D721Med (cell line): ENCODE measurements around the gene PROS1.

ENCODE experiments used
- DNase-seq: peaks from one replicate; pipeline ENCODE4 v3.0.0; 2011; ENCODE audit warnings: low spot score; ENCODE audit not compliant: insufficient read length
- FAIRE-seq: peaks from 2 replicates; lab custom pipeline; 2011; peaks lifted over from hg19 to GRCh38; lab: Jason Lieb, UNC
- TF ChIP-seq, protein P1 (sequence below): IDR thresholded peaks from 2 replicates; pipeline ENCODE4 v1.5.1; 2012; ENCODE audit warnings: mild to moderate bottlenecking, control low read depth; ENCODE audit not compliant: insufficient read depth; ENCODE audit errors: missing control alignments

PROS1 gene

GRCh38 chr3:93973131-93974126, at the start of gene PROS1:
Gene PROS1, minus strand, starts transcription at chr3:93973896. Its CDS starts 147 bp downstream, at chr3:93973749.
- DNase-seq (no peak), FAIRE-seq (no peak)
- TF ChIP-seq, protein P1, sequence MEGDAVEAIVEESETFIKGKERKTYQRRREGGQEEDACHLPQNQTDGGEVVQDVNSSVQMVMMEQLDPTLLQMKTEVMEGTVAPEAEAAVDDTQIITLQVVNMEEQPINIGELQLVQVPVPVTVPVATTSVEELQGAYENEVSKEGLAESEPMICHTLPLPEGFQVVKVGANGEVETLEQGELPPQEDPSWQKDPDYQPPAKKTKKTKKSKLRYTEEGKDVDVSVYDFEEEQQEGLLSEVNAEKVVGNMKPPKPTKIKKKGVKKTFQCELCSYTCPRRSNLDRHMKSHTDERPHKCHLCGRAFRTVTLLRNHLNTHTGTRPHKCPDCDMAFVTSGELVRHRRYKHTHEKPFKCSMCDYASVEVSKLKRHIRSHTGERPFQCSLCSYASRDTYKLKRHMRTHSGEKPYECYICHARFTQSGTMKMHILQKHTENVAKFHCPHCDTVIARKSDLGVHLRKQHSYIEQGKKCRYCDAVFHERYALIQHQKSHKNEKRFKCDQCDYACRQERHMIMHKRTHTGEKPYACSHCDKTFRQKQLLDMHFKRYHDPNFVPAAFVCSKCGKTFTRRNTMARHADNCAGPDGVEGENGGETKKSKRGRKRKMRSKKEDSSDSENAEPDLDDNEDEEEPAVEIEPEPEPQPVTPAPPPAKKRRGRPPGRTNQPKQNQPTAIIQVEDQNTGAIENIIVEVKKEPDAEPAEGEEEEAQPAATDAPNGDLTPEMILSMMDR, result peak; percentile 7

GRCh38 chr3:94020293-94020692, 46.6 kb upstream of the PROS1 start:
- DNase-seq, result no peak
- FAIRE-seq, result no peak
- TF ChIP-seq, protein P1, result no peak

GRCh38 chr3:94019659-94020058, 46.0 kb upstream of the PROS1 start:
- DNase-seq (no peak), FAIRE-seq (no peak)
- TF ChIP-seq, protein P1, result no peak

DNA sequence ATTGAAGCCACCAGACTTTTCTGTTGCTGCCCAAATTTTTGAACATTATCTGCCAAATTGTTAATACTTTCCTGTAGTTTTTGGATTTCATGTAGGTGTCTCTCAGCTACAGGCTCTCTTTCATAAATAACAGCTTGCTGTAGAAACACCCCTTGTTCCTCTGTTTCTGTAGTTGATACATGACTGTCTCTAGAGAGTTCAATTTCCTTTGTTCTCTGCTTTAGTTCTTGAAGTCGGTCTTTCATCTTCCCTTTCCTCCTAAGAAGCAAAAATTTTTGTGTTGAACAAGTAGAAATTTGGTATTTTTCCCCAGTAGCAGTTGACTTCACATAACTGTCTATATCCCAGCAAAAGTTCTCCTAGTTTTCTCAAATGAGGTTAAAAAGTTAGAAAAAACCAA, 41.3 kb upstream of the PROS1 start:
- no peak for FAIRE-seq
- DNase-seq, result no peak
- TF ChIP-seq, protein P1, result no peak

GRCh38 chr3:94012185-94012584, 38.5 kb upstream of the PROS1 start:
- FAIRE-seq (no peak), DNase-seq (no peak)
- TF ChIP-seq, protein P1, result no peak

DNA sequence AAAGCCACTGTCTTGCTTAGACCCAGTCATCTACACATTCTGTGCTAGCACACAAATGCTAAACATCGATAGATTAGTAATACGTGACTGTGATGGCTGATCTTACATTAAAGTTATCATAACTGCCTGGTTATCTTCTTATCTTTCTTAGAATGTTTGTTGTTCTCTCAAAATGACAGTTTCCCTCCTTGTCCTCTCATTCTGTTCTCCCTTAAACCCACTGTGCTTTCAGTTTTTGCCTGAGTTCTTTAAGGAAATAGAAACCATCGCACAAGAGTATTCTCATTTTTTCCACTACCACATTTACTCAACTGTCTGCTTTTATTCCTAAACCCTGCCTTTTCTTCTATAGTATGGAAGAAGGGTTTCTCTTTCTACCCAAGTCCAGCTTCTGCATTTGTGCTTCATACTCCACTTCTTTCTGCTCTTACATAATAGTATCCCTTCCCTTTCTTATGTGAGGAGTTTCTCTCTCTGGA, 37.6 kb upstream of the PROS1 start:
- FAIRE-seq (no peak), DNase-seq (no peak)
- TF ChIP-seq, protein P1, result no peak

DNA sequence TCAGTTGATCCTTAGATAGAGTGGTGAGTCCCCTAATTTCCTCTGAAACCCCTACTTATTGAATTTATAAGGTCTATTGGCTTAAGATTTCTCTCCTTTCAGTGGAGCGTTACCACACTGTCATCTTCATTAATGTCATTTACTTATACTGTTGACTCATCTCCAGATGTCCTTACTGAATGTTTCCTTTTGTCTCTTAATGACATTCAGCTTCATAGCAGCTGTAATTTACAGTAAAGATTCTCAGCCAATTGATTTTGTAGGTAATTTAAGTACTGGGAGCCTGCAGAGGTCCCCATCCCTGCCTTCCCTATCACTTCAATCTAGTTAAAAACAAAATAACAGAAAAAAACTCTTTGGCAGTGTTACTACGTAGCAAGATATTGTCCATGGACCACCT, 35.9 kb upstream of the PROS1 start:
- TF ChIP-seq, protein P1, result no peak
- FAIRE-seq (no peak), DNase-seq (no peak)
